Measurements from ENCODE around the gene IFT43. TPM values are rescaled to one million over a fixed set of nuclear protein-coding genes. Genes with fewer than 3 reads are reported as not detected.
A peak's percentile ranks its signal among the peaks of the same experiment; 100 is the strongest.

Gene IFT43
- total and polyA plus RNA-seq, 8 donors, result 23.1 to 51.1 (median 42.0) TPM

- ATAC-seq, result peak; percentile 77
- Histone ChIP-seq H3K4me3 (peak overlapping the region; percentile 52 to 65), H3K9me3 (no peaks in the 10 kb centered on the region), H3K4me1 (peaks cover 14 to 55% of the 10 kb centered on the region in 2 donors), H3K27me3 (no peaks in the 10 kb centered on the region), H3K36me3 (no peaks in the 10 kb centered on the region), H3K27ac (peak overlapping the region; percentile 85 to 94)
- DNase-seq, result peak; percentile 86 to 92 (median 92)
- TF ChIP-seq CTCF (IDR thresholded peaks at IDR 0.05), result peak; percentile 56
- intact Hi-C loops (cut with DNase I), result loop anchor here in 1 of 2 donors (5.0 kb wide), 2 partner anchors 180 to 270 kb away; no protein-coding TSS in a partner anchor
Observed at GRCh38 chr14:75982266-75983018, 3.1 kb upstream of the IFT43 start.

GRCh38 chr14:75983019-75983358 is 2.6 kb upstream of the IFT43 start:
- no peak for DNase-seq
- Histone ChIP-seq H3K27ac (peak overlapping the region; percentile 85 to 94), H3K4me3 (peak overlapping the region; percentile 52 to 65), H3K9me3 (no peaks in the 10 kb centered on the region), H3K36me3 (no peaks in the 10 kb centered on the region), H3K4me1 (peaks cover 14 to 56% of the 10 kb centered on the region in 2 donors), H3K27me3 (no peaks in the 10 kb centered on the region)
- intact Hi-C loops (cut with DNase I), result loop anchor here in 1 of 2 donors (5.0 kb wide), 2 partner anchors 181 to 271 kb away; no protein-coding TSS in a partner anchor
- no peak for TF ChIP-seq CTCF (IDR thresholded peaks at IDR 0.05)
- ATAC-seq, result no peak

- ATAC-seq (no peak), DNase-seq (no peak)
- Histone ChIP-seq H3K27ac (no peak overlapping the region), H3K27me3 (no peaks in the 10 kb centered on the region), H3K4me1 (peaks cover 10 to 62% of the 10 kb centered on the region in 2 donors), H3K9me3 (no peaks in the 10 kb centered on the region), H3K4me3 (no peak overlapping the region), H3K36me3 (no peaks in the 10 kb centered on the region)
- TF ChIP-seq CTCF (IDR thresholded peaks at IDR 0.05), result no peak
- intact Hi-C loops (cut with DNase I), result loop anchor here in 1 of 2 donors (5.0 kb wide), 2 partner anchors 182 to 272 kb away; no protein-coding TSS in a partner anchor
Observed at GRCh38 chr14:75984674-75985073, 889 bp upstream of the IFT43 start.

GRCh38 chr14:75986439-75986765 is 839 bp downstream of the IFT43 start:
- no peak for ATAC-seq

More at GRCh38 chr14:75986439-75986765, 839 bp downstream of the IFT43 start:
- TF ChIP-seq CTCF (IDR thresholded peaks at IDR 0.05), result no peak
- H3K36me3 ChIP-seq, result no peaks in the 10 kb centered on the region
- intact Hi-C loops (cut with DNase I), result no loop called here
- H3K4me3 ChIP-seq, result peak overlapping the region; percentile 80 to 81
- peaks cover 10 to 46% of the 10 kb centered on the region in 2 donors for H3K4me1 ChIP-seq
- H3K27me3 ChIP-seq, result no peaks in the 10 kb centered on the region
- no peak for DNase-seq
- peak overlapping the region; percentile 80 to 81 for H3K27ac ChIP-seq
- H3K9me3 ChIP-seq, result no peaks in the 10 kb centered on the region

All from left lung (tissue), 10 donors.